H7 (cell line): Measurements from ENCODE around the gene PRKCB. TPM values are rescaled to one million over a fixed set of nuclear protein-coding genes. Genes with fewer than 3 reads are reported as not detected.
"Not testable (repeated sequence)": the region's sequence is repeated elsewhere in the genome, so short reads cannot be mapped to it uniquely, and the experiment has no call there.

Experiments used
- DNase-seq: peaks from one replicate; pipeline ENCODE4 v3.0.0; 2012
- H3K27me3 ChIP-seq: 2 replicates; pipeline ENCODE4 v1.6.0; 2011; ENCODE audit warnings: mild to moderate bottlenecking, low read length; ENCODE audit not compliant: control insufficient read depth, insufficient read depth
- H3K36me3 ChIP-seq: replicated peaks from 2 replicates; pipeline ENCODE4 v1.5.1; 2011; ENCODE audit warnings: low read length; ENCODE audit not compliant: control insufficient read depth, insufficient read depth
- H3K4me3 ChIP-seq: 2 replicates; pipeline ENCODE4 v1.5.1; 2011; ENCODE audit warnings: low read depth, mild to moderate bottlenecking, control low read depth, low read length, moderate library complexity; ENCODE audit not compliant: insufficient read depth
- total RNA-seq: library from RNA; depleted of rRNA; stranded (reverse); fragments of >200 nt; shearing (Covaris generic); gene quantifications from 2 replicates; pipeline ENCODE4 v1.2.3, GENCODE V29; 2014

Gene PRKCB
- total RNA-seq, 1 experiment from 2014 or later, result 0.80 TPM

DNA sequence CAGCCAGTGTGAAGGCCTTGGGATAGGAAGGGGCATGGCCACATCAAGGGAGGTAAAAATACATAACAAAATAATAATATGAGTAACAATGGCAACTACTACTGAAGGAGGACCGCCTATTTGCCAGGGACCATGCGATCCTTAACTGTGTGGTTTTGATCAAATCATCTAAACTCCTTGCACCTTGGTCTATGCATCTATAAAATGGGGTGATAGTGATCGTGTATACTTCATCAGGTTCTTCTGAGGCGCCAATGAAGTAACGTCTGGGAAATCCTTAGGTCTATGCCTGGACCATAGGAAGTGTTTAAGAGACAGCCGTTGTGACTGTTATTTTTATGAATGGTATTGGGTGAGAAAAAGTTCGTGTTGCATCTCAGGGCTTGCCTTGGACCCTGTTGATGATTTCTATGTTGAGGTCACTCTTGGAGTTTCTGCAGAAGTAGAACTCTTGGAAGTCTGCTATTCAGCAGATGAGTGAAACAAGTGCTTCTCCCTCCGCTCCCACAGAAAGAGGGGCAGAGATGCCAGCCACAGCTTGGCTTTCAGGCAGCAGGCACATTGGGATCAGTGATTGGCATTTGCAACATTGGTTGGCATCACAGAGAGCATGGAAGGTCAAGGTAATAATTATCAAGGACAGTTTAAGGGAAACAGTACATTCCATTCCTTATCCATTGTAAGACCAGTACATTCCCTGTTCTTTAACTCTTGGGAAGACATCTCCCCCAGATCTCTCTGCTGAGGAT, 63.1 kb downstream of the PRKCB start:
- DNase-seq, result no peak
- Histone ChIP-seq H3K36me3 (no peaks in the 10 kb centered on the region), H3K4me3 (no peak overlapping the region), H3K27me3 (no peaks in the 10 kb centered on the region)

- Histone ChIP-seq H3K4me3 (no peak overlapping the region), H3K27me3 (no peaks in the 10 kb centered on the region), H3K36me3 (no peaks in the 10 kb centered on the region)
- DNase-seq, result no peak
Observed at GRCh38 chr16:23899869-23900268, 64.1 kb downstream of the PRKCB start.

- DNase-seq, result no peak
- Histone ChIP-seq H3K4me3 (no peak overlapping the region), H3K36me3 (no peaks in the 10 kb centered on the region), H3K27me3 (no peaks in the 10 kb centered on the region)
Observed at GRCh38 chr16:23900480-23901177, 64.8 kb downstream of the PRKCB start.

DNA sequence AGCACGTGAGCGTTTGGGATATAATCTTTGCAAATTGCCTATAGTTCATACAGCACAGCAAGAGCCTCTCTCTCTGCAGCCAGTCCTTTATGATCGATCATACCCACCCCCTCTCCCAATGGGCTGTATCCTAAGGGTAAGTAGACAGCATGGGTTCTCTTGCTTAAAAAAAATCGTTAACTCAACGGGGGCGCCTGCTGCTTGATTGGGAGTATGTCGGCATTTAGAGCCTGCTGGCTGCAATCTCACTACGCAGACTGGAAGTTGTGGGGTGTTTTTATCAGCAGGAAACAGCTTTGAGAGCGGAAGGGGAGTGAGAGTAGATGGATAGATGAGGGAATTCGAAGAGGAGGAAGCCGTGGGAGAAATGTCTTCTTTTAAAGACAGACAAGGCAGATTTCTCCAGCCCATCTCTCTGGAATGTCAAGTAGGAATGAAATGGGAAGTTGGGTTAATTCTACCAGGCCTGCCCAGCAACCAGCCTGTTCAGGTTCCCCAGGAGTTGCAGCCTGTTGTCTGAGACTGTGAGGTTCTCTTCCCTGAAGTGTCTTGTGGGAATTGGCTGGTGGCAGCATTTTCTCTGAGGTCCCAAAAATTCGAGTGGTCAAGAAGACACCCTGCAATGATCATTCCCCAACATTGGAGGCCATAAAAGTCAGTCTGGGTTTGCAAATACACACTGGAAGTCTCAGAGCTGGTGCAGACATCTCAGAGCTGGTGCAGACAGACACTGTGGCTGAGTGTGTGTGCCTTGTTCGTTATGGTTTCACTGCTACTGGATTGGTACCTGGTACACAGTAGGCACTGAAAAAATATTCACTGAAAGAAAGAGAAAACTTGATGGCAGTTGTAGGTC, 65.6 kb downstream of the PRKCB start:
- no peaks in the 10 kb centered on the region for H3K27me3 ChIP-seq
- DNase-seq, result peak; percentile 38
- H3K4me3 ChIP-seq, result no peak overlapping the region
- H3K36me3 ChIP-seq, result no peaks in the 10 kb centered on the region

GRCh38 chr16:23902034-23902747, 66.4 kb downstream of the PRKCB start:
- H3K27me3 ChIP-seq, result no peaks in the 10 kb centered on the region
- no peaks in the 10 kb centered on the region for H3K36me3 ChIP-seq
- no peak overlapping the region for H3K4me3 ChIP-seq
- no peak for DNase-seq

DNA sequence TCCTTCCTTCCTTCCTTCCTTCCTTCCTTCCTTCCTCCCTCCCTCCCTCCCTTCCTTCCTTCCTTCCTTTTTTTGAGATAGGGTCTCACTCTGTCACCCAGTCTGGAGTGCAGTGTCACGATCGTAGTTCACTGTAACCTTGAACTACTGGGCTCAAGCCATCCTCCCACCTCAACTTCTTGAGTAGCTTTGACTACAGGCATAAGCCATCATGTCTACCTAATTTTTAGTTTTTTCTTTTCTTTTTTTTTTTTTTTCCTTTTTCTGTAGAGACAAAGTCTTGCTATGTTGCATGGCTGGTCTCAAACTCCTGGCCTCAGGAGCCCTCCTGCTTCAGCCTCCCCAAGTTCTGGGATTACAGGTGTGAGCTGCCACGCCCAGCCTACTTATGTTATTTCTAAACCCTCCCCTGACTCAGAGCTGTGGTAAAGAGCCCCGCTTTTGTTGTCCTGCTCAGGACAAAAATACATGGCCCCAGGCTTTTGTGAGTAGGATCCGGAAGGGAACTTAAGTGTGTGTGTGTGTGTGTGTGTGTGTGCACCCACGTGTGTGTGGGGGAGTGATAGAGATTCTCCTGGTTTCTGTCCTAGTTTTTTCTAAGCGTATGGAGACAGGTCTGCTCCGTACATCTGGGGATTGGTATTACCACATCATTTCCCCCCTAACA, 67.1 kb downstream of the PRKCB start:
- Histone ChIP-seq H3K36me3 (no peaks in the 10 kb centered on the region), H3K27me3 (no peaks in the 10 kb centered on the region), H3K4me3 (no peak overlapping the region)
- no peak for DNase-seq

DNA sequence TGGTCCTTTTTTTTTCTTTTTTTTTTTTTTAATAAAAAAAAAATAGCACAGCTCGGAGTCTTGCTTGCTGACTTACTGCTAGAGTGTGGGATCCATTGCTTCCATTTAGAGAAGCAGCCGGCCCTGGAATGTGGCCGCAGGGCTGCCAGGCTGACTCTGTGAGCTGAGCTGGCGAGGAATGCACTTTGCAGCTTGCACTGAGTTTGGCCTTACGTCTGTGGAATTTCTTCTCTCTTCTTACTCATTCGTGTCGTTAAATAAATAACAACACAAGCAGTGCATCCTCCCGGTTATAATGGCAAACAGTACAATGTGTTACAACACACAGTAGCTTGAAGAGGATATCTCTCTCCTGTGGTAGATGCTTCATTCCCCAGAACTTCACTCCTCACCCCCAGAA, 69.2 kb downstream of the PRKCB start:
- no peak overlapping the region for H3K4me3 ChIP-seq
- peak; percentile 37 for DNase-seq
- no peaks in the 10 kb centered on the region for H3K36me3 ChIP-seq
- H3K27me3 ChIP-seq, result no peaks in the 10 kb centered on the region

GRCh38 chr16:23907457-23907902, 71.7 kb downstream of the PRKCB start:
- DNase-seq, result peak; percentile 20
- Histone ChIP-seq H3K36me3 (no peaks in the 10 kb centered on the region), H3K4me3 (no peak overlapping the region), H3K27me3 (no peaks in the 10 kb centered on the region)

DNA sequence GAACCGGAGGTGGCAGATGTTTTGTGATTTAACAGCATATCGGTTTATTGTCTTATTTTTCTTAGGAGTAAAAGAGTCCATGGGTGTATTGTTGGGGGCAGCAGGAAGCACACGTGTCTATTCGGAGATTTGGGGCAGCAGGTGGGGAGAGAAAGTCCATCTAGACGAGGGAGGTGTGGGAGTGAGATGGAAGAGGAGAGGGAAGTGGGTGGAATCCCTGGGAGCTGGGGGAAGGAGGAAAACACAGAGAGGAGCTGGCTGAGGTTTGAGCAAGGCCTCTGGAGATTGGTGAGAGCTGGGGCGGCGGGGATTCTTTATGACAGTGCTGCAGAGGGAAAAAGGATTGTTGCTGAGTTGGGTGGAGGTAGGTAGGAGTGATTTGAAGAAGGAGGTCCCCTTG, 72.1 kb downstream of the PRKCB start:
- DNase-seq, result no peak
- H3K4me3 ChIP-seq, result no peak overlapping the region

GRCh38 chr16:23908790-23909189, 73.0 kb downstream of the PRKCB start:
- no peak for DNase-seq
- Histone ChIP-seq H3K4me3 (no peak overlapping the region), H3K36me3 (no peaks in the 10 kb centered on the region), H3K27me3 (no peaks in the 10 kb centered on the region)

More for the DNA sequence above, 72.1 kb downstream of the PRKCB start:
- Histone ChIP-seq H3K27me3 (no peaks in the 10 kb centered on the region), H3K36me3 (no peaks in the 10 kb centered on the region)

DNA sequence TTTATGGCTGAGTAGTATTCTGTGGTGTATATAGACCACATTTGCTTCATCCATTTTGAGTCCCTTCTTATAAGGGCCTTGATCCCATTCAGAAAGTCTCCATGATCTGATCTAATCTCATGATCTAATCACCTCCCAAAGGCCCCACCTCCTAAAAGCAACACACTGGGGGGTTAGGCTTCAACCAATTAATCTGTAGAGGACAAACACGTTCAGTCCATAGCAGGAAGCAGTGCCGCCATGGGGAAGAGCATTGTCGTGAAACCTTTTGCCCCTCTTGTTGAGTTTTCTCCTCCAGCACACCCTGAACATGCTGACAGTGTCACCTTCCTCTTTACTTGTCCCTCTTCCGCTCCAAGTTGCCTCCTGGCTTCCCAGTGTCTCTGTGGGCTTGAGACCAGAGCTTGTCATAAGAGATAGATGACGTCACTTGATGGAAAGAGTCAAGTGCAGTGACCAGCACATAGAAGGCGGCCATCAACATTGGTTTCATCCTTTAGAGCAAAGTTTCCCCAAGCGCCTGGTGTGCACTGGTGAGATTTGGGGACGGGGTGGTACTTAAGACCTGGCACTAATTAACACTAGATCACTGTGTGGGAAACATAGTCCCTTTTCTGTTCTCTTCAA, 74.1 kb downstream of the PRKCB start:
- no peaks in the 10 kb centered on the region for H3K36me3 ChIP-seq
- no peak overlapping the region for H3K4me3 ChIP-seq
- DNase-seq, result no peak
- no peaks in the 10 kb centered on the region; the same call in 1 of the 2 replicates for H3K27me3 ChIP-seq

- no peaks in the 10 kb centered on the region; the same call in 1 of the 2 replicates for H3K27me3 ChIP-seq
- DNase-seq, result no peak
- no peaks in the 10 kb centered on the region for H3K36me3 ChIP-seq
- H3K4me3 ChIP-seq, result no peak overlapping the region
Observed at GRCh38 chr16:23914946-23915530, 79.3 kb downstream of the PRKCB start.

- H3K27me3 ChIP-seq, H3K4me3 ChIP-seq, DNase-seq, H3K36me3 ChIP-seq: not testable (repeated sequence)
Observed at GRCh38 chr16:23916552-23916951, 80.8 kb downstream of the PRKCB start.
